ENCODE measurements around the gene PLPP2. TPM values are rescaled to one million over a fixed set of nuclear protein-coding genes. Genes with fewer than 3 reads are reported as not detected.

PLPP2 gene
- total and polyA plus RNA-seq, 2 donors from 2014 or later, result 5.8 to 28.7 TPM

DNA sequence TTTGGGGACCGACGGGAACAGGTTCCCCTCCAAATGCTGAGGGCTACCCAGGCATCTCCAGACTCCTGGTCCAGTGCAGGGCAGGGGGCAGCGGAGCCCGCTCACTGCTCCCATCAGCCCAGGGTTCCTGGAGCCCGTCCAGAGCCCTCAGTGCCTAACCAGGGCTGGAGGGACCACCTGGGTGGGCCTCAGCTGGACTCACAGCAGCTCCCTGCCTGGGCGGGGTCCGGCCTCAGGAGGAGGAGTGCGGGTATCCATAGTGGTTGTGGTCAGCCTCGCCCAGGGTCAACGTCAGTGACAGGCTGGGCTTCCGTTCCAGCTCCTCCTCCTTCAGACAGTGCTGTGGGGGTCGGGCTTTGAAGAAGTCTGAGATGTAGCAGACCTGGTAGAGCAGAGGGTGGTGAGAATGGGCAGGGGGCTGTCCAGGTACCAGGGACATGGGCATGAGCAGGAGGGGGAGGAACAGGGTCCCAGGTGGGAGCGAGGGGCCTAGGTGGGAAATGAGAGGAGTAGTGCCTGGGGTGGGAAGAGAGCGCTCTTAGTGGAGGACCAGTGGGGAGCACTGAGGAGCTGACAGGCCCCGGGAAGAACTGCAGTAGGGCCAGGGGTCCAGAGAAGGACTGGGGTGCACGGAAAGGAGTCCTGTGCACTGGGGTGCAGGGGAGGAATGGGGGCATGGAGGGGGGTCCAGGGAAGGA is 9.9 kb downstream of the PLPP2 start:
- DNase-seq, result no peak
- intact Hi-C loops (cut with DNase I), result no loop called here
- Histone ChIP-seq H3K9me3 (ENCODE audit: control insufficient read depth in 2 of 3, insufficient read depth in 1 of 3, low read length in 3 of 3) (no peaks in the 10 kb centered on the region), H3K27me3 (ENCODE audit: control insufficient read depth, insufficient read depth, low read length) (no peaks in the 10 kb centered on the region), H3K4me1 (ENCODE audit: control insufficient read depth in 2 of 3, insufficient read depth in 2 of 3, low read depth in 1 of 3, low read length in 3 of 3) (no peaks in the 10 kb centered on the region), H3K9ac (ENCODE audit: low read length in 3 of 3) (no peak overlapping the region), H3K36me3 (ENCODE audit: control insufficient read depth in 2 of 3, insufficient read depth in 3 of 3, low read length in 3 of 3) (no peaks in the 10 kb centered on the region), H3K4me3 (ENCODE audit: low read length in 3 of 3) (no peak overlapping the region), H3K27ac (ENCODE audit: low read depth in 2 of 2, low read length in 2 of 2) (no peak overlapping the region)
- TF ChIP-seq CTCF (IDR thresholded peaks at IDR 0.05; ENCODE audit: borderline replicate concordance, extremely low read depth, insufficient read depth), result no peak
- no peak for FAIRE-seq

DNA sequence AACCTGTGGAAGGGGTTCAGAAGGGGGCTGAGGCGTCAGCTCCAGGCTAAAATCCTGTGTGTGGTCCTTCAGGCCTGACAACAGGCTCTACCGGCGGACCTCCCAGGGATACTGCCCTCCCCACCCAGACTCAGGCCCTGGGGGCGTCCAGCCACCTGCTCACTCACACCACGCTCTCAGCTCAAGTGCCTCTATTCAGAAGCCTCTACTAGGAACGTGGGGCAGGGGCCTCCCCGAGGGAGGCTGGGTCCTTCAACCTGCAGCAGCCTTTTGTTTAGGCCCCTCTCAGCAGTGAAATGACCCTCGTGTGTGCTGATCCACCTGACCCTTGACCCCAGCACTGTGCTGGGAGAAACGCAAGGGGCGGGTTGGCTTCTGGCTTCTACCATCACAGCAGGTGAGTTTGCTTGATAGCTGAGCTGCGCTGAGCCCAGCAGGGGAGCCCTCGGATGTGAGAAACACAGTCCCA is 10.6 kb downstream of the PLPP2 start:
- DNase-seq, result no peak

GRCh38 chr19:279656-280055 is 11.5 kb downstream of the PLPP2 start:
- no peak overlapping the region for H3K27ac ChIP-seq (ENCODE audit: low read depth in 2 of 2, low read length in 2 of 2)
- no peak for DNase-seq
- FAIRE-seq, result no peak
- intact Hi-C loops (cut with DNase I), result no loop called here
- H3K36me3 ChIP-seq (ENCODE audit: control insufficient read depth in 2 of 3, insufficient read depth in 3 of 3, low read length in 3 of 3), result no peaks in the 10 kb centered on the region
- H3K4me3 ChIP-seq (ENCODE audit: low read length in 3 of 3), result no peak overlapping the region
- H3K9me3 ChIP-seq (ENCODE audit: control insufficient read depth in 2 of 3, insufficient read depth in 1 of 3, low read length in 3 of 3), result no peaks in the 10 kb centered on the region
- no peak for TF ChIP-seq CTCF (IDR thresholded peaks at IDR 0.05; ENCODE audit: borderline replicate concordance, extremely low read depth, insufficient read depth)
- H3K9ac ChIP-seq (ENCODE audit: low read length in 3 of 3), result no peak overlapping the region
- H3K27me3 ChIP-seq (ENCODE audit: control insufficient read depth, insufficient read depth, low read length), result no peaks in the 10 kb centered on the region
- H3K4me1 ChIP-seq (ENCODE audit: control insufficient read depth in 2 of 3, insufficient read depth in 2 of 3, low read depth in 1 of 3, low read length in 3 of 3), result no peaks in the 10 kb centered on the region

More for the DNA sequence above, 10.6 kb downstream of the PLPP2 start:
- Histone ChIP-seq H3K27me3 (ENCODE audit: control insufficient read depth, insufficient read depth, low read length) (no peaks in the 10 kb centered on the region), H3K9me3 (ENCODE audit: control insufficient read depth in 2 of 3, insufficient read depth in 1 of 3, low read length in 3 of 3) (no peaks in the 10 kb centered on the region), H3K27ac (ENCODE audit: low read depth in 2 of 2, low read length in 2 of 2) (no peak overlapping the region), H3K4me1 (ENCODE audit: control insufficient read depth in 2 of 3, insufficient read depth in 2 of 3, low read depth in 1 of 3, low read length in 3 of 3) (no peaks in the 10 kb centered on the region), H3K9ac (ENCODE audit: low read length in 3 of 3) (no peak overlapping the region), H3K36me3 (ENCODE audit: control insufficient read depth in 2 of 3, insufficient read depth in 3 of 3, low read length in 3 of 3) (no peaks in the 10 kb centered on the region), H3K4me3 (ENCODE audit: low read length in 3 of 3) (no peak overlapping the region)
- intact Hi-C loops (cut with DNase I), result no loop called here
- FAIRE-seq, result no peak
- TF ChIP-seq CTCF (IDR thresholded peaks at IDR 0.05; ENCODE audit: borderline replicate concordance, extremely low read depth, insufficient read depth), result no peak
